ENCODE data around the gene CRNN.

Gene CRNN

GRCh38 chr1:152413909-152414308, at the start of gene CRNN:
Gene CRNN (minus strand): TSS chr1:152414263. CDS start chr1:152412233, 2,030 bp downstream.
- no peak for DNase-seq

DNA sequence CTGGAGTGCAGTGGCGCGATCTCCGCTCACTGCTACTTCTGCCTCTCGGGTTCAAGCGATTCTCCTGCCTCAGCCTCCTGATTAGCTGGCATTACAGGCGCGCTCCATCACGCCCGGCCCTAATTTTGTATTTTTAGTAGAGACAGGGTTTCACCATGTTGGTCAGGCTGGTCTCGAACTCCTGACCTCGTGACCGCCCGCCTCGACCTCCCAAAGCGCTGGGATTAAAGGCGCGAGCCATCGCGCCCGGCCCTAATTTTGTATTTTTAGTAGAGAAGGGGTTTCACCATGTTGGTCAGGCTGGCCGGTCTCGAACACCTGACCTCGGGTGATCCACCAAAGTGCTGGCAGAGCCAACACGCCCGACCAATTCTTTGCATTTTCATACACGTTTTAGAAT, 48.6 kb upstream of the CRNN start:
- DNase-seq = no peak

DNA sequence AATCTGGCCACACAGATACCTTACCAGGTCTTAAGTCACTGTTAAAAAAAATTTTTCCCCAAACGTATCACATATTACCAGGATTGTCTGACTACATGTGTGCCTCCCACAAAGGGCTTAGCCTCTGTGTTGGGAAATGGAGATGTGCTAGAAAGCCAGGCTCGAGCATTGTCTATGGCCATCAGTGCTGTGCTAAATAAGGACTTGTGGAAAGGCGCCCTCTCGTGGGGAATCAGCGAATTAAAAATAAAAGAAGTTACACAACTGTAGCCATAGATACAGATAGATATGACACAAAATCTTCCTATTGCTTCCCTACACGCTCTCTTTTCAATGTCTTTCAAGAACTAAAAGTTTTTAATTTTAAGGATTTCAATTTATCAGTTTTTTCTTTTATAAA, 47.5 kb upstream of the CRNN start:
- peak; percentile 70 for DNase-seq

- DNase-seq = no peak
These were observed 46.5 kb upstream of the CRNN start for GRCh38 chr1:152460529-152460899.

GRCh38 chr1:152459596-152460528, 45.8 kb upstream of the CRNN start:
- DNase-seq = peak; percentile 84

DNA sequence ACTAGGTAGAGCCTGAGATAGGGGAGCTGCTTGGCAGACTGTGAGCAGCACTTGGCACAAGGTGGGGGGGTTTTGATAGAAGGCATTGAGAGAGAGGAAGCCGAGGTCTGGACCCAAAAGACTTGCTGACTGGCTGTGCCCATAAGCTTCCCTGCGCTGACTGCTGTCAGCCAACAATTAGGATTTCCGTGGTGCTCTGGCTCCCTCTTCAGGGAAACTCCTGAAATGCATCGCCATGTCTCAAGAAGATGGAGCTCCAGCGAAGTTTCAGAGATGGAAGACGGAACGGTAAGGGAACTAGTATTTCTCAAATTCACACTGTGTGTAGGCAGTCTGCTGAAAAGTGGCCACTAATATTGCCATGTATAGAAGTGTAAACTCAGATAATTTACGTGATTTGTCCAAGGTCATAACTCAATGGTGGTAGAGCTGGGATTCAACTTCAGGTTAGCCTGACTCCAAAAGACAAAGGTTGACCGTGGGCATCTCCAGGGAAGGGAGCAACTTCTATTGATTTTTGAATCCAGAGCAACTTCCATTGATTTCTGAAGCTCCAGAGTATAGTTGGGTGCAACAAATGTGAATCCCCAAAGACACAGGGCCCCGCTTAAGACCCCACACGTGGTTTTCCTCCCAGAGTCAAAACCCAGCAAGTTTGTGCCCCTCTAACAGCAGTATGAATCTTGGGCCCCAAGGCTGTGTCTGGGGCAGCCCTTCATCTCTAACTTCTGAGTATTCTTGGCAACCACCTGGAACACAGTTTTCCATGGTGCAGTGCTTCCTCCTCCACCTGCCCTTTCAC, 44.5 kb upstream of the CRNN start:
- peak; percentile 91 for DNase-seq

DNA sequence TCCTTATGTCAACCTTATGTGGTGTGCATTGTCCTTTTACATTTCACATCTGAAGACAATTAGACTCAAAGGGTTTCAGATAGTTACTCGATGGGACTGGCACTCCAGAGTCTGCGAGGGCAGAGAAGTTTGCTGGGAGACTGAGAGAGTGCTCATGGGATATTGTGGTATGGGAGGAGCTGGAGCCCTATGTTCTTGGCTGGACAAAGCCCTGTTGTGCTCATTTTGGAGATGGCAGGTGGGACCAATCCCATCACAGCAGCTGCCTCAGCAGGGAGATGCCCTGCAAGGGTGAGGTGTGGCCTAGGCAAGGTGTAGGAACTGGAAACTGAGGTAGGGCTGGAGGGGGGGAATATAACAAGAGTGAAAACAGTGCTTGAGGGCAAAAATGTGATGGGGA, 43.5 kb upstream of the CRNN start:
- no peak for DNase-seq

DNA sequence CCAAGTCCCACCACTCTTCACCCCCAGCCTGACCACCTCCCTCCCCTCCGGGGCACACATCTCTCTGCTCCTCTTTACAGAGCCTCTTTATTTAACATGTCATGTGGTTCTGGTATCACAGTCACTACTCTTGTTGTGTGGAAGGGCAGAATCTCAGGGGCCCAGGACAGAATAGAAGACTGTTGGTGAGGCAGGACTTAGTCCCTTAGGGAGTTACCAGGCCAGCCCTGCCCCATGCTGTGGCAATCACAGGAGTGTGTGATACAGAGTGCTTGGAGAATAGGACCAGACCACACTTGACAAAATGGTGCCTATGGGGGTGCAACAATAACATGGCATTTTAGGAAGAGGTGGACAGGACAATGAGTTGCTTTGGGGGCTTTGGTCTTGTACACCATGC, 43.0 kb upstream of the CRNN start:
- no peak for DNase-seq

DNA sequence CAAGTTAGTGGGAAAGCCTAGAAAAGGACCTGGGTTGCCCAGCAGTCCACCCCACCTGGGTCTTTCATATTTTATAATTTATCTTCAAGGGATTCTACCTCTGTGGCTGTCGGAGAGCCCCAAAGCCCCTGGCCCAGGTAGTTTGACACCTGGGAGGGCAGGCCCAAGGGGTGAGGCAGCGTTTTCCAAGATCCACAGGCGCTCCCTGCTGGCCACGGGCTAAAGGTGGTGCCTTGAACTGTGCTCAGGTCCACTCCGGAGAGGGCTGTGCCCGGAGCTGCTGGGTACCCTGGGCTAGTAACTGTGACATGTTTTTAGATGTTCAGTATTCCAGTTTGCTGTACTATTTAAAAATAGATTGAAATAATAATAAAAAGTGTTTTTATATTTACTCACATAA, 37.2 kb upstream of the CRNN start:
- DNase-seq = no peak

GRCh38 chr1:152449661-152450060, 35.6 kb upstream of the CRNN start:
- DNase-seq = no peak

DNA sequence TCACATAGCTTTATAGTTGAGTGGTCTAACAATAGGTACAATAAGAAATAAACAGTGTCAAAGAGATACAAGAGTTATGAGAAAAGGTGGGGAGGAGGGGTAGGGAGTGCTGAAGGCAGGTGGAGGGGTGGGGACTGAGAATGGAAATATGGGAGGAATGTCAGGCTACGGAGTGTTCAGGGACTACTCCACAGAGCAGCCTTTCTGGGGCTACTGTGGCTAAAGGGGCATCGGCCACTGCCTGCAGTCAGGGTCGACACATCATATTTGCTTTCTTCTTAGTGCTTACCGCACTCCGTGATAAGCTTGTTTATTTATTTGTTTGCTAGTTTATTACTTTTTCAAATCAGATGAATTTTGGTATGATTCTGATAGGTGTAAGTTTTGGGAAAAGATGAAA, 34.4 kb upstream of the CRNN start:
- no peak for DNase-seq

GRCh38 chr1:152448095-152448494, 34.0 kb upstream of the CRNN start:
- no peak for DNase-seq

DNA sequence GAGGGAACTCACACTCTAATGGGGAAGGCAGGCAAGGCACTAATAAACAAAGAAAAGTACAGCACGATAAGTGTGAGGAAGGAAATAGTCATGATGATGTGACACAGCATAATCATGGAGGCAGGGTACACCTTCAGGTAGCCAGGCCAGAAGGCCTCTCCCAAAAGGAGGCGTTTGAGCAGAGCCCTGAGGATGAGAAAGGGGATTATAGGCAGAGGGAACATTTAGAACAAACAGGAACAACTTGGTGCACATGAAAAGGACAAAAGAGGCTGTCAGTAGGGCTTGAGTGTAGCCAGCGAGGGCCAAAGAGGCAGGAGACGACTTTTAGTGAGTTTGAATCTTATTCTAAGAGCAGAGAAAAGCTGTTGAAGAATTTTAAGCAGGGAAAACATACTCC, 33.4 kb upstream of the CRNN start:
- no peak for DNase-seq

- no peak for DNase-seq
These were observed 30.0 kb upstream of the CRNN start for GRCh38 chr1:152444045-152444444.

DNA sequence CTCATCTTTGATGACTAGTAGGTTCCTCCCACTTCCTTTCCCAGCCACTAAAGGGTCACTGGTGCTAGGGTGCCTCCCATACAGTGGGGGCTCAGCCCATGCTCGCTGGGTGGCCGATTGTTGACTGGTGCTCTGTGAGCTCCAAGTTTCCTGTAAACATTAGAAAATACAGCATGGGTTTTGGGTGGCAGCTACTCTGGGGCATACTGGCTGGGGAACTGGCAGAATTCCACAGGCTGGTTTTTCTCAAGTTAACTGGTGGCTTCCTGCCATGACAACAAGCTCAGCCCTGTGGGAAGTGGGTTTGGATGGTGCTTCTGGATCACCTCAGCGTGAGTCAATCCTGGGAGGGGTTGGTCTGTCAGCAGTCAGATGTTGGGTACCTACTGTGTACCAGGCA, 28.7 kb upstream of the CRNN start:
- no peak for DNase-seq

DNA sequence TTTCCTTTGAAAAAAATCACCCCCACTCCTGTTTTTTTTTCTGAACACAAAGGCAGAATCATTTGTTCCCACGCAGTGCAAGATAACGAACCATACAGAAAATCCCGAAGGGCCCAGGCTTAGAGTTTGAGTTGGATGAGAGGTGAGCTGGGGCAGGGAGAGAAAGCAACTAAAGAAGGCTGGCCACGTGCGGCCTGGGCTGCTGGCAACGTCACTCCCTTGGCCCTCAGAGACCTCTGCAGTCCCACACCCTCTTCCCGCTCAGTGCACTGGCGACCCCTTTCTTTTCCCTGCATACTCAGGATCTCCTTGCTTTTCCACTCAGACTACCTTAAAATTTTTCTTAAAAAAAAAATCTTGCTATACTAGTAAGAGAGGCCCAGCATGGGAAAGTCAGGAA, 28.2 kb upstream of the CRNN start:
- no peak for DNase-seq

GRCh38 chr1:152441756-152442155, 27.7 kb upstream of the CRNN start:
- no peak for DNase-seq

DNA sequence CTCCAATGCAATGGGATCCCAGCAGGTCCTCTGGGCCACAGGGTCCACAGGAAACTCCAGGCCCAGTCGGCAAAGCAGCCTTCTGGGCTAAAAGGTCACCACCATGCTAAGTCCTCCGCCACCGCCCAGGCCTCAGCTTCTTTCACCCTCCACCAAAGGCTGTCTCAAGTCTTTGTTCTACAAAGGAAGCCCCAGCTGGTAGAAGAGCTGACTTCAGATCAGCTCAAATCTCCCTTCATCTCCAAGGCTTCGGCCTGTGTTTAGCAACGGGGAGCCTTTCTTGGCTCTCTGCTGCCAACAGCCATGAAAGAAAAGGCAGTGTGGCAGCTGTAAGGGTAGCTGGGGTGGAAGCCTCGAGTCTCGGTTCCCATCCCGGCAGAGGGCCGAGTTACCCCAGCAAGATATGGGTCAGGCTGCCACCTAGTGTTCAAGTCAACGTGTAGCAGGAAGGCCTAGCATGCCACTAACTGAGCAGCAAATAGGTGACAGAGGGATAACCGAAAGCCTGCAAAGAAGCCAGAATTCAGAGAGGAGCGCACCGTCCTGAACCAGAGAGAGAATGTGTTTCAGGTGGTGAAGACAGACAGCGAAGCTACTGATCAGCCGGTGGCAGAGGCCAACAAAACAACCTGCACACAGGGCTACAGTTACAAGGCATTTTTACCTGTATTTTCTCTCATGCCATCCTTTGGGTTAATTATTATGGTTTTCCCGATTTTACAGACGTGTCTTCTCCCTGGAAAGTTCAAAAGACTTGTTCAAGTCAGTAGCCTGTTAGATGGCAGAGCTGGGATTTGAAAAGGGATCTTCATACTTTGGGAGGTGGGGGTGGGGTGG, 26.8 kb upstream of the CRNN start:
- peak; percentile 69 for DNase-seq

GRCh38 chr1:152436593-152437496, 22.8 kb upstream of the CRNN start:
- DNase-seq = no peak

DNA sequence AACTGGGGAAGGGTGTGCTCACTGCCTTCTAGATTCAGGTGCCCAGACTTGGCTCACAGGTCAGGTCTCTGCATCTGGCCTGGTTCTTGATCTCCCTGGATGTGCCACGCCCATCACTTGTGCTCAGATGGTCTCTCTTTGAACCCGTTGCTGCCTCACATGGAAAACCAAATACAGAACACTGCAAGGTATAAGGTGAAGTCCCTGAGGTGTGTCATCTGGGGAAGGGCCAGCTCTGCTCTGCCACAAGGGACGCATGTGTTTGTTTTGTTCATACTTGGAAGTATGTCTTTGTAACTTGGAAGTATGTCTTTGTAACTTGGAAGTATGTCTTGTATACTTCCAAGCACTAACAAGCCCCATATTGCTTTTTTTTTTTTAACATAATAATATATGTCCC, 13.4 kb upstream of the CRNN start:
- DNase-seq = no peak

- no peak for DNase-seq
These were observed 12.7 kb upstream of the CRNN start for GRCh38 chr1:152426731-152427130.

GRCh38 chr1:152419917-152420316, 5.9 kb upstream of the CRNN start:
- DNase-seq = no peak

All from stimulated activated CD8-positive, alpha-beta memory T cell treated with anti-CD3 and anti-CD28 coated beads, Interleukin-4, amount 100 ng/mL, for 48 hours (primary cell).